OCI-LY7 (cell line): ENCODE results near the gene SAP30L. TPM values are rescaled to one million over a fixed set of nuclear protein-coding genes. Genes with fewer than 3 reads are reported as not detected.

Source experiments
- BruUV-seq: library from RNA; stranded (reverse); fragments of 400-500 nt; replicated peaks from 2 replicates; lab custom pipeline; 2021; lab: Mats Ljungman, UMichigan
- CTCF ChIA-PET: fragments of 300-600 bp; sonication (Branson Sonifier 250); formaldehyde crosslinking; loops from one replicate; lab custom pipeline; 2022; ENCODE audit warnings: antibody characterized with exemption; ENCODE audit not compliant: unreplicated experiment; lab: Charles Lee
- POLR2A ChIA-PET: fragments of 300-600 bp; sonication (Branson Sonifier 250); formaldehyde crosslinking; loops from one replicate; lab custom pipeline; 2022; ENCODE audit warnings: antibody characterized with exemption; lab: Charles Lee
- DNase-seq: peaks from one replicate; pipeline ENCODE4 v3.0.0-alpha.2; 2015; ENCODE audit warnings: low spot score
- H2AFZ ChIP-seq: fragments of 200-600 bp; sonication (generic), shearing (Covaris generic); 2 replicates; pipeline ENCODE4 v1.6.1; 2014; ENCODE audit warnings: mild to moderate bottlenecking, antibody characterized with exemption, low read length, moderate library complexity
- H3K27ac ChIP-seq: fragments of 200-600 bp; sonication (generic); 2 replicates; pipeline ENCODE4 v1.5.1; 2014; ENCODE audit warnings: mixed run types, low read depth, mild to moderate bottlenecking, moderate library complexity, low read length, inconsistent platforms; ENCODE audit not compliant: poor library complexity, severe bottlenecking
- H3K36me3 ChIP-seq: fragments of 200-600 bp; sonication (generic); 2 replicates; pipeline ENCODE4 v1.6.1; 2014; ENCODE audit warnings: mild to moderate bottlenecking, antibody characterized with exemption, low read length, moderate library complexity, mixed read lengths; ENCODE audit not compliant: insufficient read depth
- H3K4me1 ChIP-seq: fragments of 200-600 bp; sonication (generic); 2 replicates; pipeline ENCODE4 v1.5.1; 2014; ENCODE audit warnings: mild to moderate bottlenecking, low read length; ENCODE audit not compliant: insufficient read depth, poor library complexity, severe bottlenecking
- H3K4me2 ChIP-seq: fragments of 200-600 bp; sonication (generic); 2 replicates; pipeline ENCODE4 v1.6.1; 2014; ENCODE audit warnings: mild to moderate bottlenecking, low read length
- H3K4me3 ChIP-seq: fragments of 200-600 bp; sonication (generic); 2 replicates; pipeline ENCODE4 v1.5.1; 2014; ENCODE audit warnings: mild to moderate bottlenecking, low read depth, low read length; ENCODE audit not compliant: poor library complexity, severe bottlenecking
- H3K79me2 ChIP-seq: fragments of 200-600 bp; sonication (generic); 2 replicates; pipeline ENCODE4 v1.6.1; 2016; ENCODE audit warnings: low read depth, mild to moderate bottlenecking, low read length, moderate library complexity, mixed read lengths; ENCODE audit not compliant: insufficient read depth
- H3K9me2 ChIP-seq: fragments of 200-600 bp; sonication (generic); 2 replicates; pipeline ENCODE4 v1.6.1; 2016; ENCODE audit warnings: mild to moderate bottlenecking, low read length, mixed read lengths; ENCODE audit not compliant: insufficient read depth
- H3K9me3 ChIP-seq: fragments of 200-600 bp; sonication (generic); 2 replicates; pipeline ENCODE4 v1.6.1; 2014; ENCODE audit warnings: mild to moderate bottlenecking, mixed run types, low read length, mixed read lengths
- H4K20me1 ChIP-seq: fragments of 200-600 bp; sonication (generic); 2 replicates; pipeline ENCODE4 v1.6.1; 2014; ENCODE audit warnings: mild to moderate bottlenecking, antibody characterized with exemption, low read length, moderate library complexity, mixed read lengths; ENCODE audit not compliant: insufficient read depth
- EZH2phosphoT487 ChIP-seq: fragments of 200-600 bp; sonication (generic); IDR thresholded peaks from 2 replicates; pipeline ENCODE4 v1.6.1; 2018; ENCODE audit warnings: low read depth, borderline replicate concordance, mild to moderate bottlenecking, mixed run types, antibody characterized with exemption, low read length, moderate library complexity, mixed read lengths
- intact Hi-C: fragments of 100-400 bp; cut with micrococcal nuclease; formaldehyde crosslinking; loops from one replicate; pipeline ENCODE4 v1.10.0; 2022; ENCODE audit not compliant: unreplicated experiment
- total RNA-seq, 2 experiments: library from RNA; depleted of rRNA in 1 of 2; stranded (reverse); fragments of >200 nt in 1 of 2; shearing (Covaris generic) in 1 of 2; gene quantifications; 2 replicates each; pipeline ENCODE4 v1.2.3, GENCODE V29; 2014 to 2022
- TF ChIP-seq, protein P1 (sequence below): fragments of 200-600 bp; sonication (generic); conservative IDR thresholded peaks from 2 replicates; pipeline ENCODE4 v1.5.1; 2014; ENCODE audit warnings: mild to moderate bottlenecking, antibody characterized with exemption, low read length, moderate library complexity, mixed read lengths

Gene SAP30L
- total RNA-seq, 2 experiments from 2014 or later, result 37.5 to 38.7 TPM

DNA sequence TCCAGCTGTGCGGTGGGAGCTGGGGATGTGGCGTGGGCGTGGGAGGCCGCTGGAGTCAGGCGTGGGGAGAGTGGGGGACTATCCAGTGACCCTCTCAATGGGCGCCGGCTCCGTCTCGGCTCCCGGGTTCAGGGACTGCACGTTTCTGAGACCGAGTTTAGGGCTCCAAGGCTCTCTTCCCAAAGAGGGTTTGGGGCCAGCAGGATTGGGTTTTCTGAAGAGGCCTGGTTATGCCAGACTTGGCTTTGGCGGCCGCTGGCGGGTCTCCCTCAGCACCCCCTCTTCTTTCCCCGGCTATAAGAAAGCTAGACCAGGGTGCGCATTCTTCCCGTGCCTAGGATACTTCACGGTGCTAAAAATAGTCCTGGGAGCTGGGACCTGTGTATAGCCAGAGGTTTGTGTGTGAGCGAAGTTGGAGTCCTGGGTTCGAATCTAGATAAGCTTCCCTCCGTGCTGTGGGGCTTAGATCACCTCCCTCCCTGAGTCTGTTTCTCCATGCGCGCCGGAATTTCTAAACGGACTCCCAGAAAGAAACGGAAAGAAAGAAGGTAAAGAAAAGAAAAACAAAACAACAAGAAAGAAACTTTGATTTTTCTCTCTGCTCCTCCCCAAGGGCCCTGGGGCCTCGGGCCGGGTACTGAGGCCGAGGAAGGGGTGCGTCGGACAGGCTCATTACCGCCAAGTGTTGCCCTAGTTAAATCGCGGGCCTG lies 27.2 kb downstream of the SAP30L start:
- ChIA-PET CTCF (no interaction called here), POLR2A (no interaction called here)
- no peak for DNase-seq
- Histone ChIP-seq H3K79me2 (no peaks in the 10 kb centered on the region), H3K27ac (no peak overlapping the region), H3K36me3 (no peaks in the 10 kb centered on the region), H3K4me3 (no peak overlapping the region), H3K4me2 (no peak overlapping the region), H3K9me3 (no peaks in the 10 kb centered on the region), H2AFZ (no peak overlapping the region), H4K20me1 (no peaks in the 10 kb centered on the region), H3K9me2 (no peaks in the 10 kb centered on the region), H3K4me1 (no peaks in the 10 kb centered on the region)
- TF ChIP-seq, protein P1, sequence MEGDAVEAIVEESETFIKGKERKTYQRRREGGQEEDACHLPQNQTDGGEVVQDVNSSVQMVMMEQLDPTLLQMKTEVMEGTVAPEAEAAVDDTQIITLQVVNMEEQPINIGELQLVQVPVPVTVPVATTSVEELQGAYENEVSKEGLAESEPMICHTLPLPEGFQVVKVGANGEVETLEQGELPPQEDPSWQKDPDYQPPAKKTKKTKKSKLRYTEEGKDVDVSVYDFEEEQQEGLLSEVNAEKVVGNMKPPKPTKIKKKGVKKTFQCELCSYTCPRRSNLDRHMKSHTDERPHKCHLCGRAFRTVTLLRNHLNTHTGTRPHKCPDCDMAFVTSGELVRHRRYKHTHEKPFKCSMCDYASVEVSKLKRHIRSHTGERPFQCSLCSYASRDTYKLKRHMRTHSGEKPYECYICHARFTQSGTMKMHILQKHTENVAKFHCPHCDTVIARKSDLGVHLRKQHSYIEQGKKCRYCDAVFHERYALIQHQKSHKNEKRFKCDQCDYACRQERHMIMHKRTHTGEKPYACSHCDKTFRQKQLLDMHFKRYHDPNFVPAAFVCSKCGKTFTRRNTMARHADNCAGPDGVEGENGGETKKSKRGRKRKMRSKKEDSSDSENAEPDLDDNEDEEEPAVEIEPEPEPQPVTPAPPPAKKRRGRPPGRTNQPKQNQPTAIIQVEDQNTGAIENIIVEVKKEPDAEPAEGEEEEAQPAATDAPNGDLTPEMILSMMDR, result no peak
- TF ChIP-seq EZH2phosphoT487, result no peak
- no TSS peak for BruUV-seq
- intact Hi-C loops, result no loop called here

DNA sequence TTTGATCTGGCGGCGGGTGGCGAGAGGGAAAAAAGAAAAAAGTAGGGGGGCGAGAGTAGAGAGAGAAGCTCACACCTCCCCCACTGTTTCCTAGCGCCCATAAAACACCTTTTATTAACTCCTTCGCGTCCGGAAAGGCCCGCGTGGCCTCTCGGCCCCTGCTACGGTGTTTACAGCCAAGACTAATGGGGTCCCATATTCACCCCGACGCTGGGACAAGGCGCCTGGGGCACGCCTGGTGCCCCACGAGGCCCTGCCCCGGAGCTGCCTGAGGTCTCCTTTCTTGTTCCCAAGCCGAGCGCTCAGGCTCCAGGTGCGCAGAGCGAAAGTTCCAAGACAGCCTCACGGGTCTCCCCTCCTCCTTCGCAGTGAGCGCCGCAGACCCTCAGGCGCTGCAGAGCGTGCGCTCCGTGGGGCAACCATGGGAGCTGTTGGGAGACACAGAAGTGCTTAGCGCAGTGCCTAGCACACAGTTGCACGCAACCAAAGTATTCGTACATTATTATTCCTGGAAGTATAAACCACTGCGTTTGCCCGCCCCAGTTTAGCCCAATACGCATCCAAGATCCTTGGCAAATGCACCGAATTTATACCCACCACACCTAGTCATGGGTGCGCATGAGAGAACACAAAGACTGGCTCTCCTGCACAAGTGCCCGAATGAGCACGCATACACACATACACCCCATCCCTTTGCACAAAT lies 27.9 kb downstream of the SAP30L start:
- Histone ChIP-seq H4K20me1 (no peaks in the 10 kb centered on the region), H3K79me2 (no peaks in the 10 kb centered on the region), H3K36me3 (no peaks in the 10 kb centered on the region), H2AFZ (no peak overlapping the region), H3K4me2 (no peak overlapping the region), H3K9me3 (no peaks in the 10 kb centered on the region), H3K27ac (no peak overlapping the region), H3K9me2 (no peaks in the 10 kb centered on the region), H3K4me1 (no peaks in the 10 kb centered on the region), H3K4me3 (no peak overlapping the region)
- TF ChIP-seq EZH2phosphoT487, result no peak
- TF ChIP-seq, protein P1, result no peak
- no TSS peak for BruUV-seq
- intact Hi-C loops, result no loop called here
- CTCF ChIA-PET, result no interaction called here
- DNase-seq, result no peak
- POLR2A ChIA-PET, result interaction anchor here (0.6 kb wide), 1 partner anchor 87 kb away, joined by 3 read pairs; no protein-coding TSS in a partner anchor
